Measurements from ENCODE around the gene CD72.
A peak's percentile ranks its signal among the peaks of the same experiment; 100 is the strongest.
"Not testable (repeated sequence)": the region's sequence is repeated elsewhere in the genome, so short reads cannot be mapped to it uniquely, and the experiment has no call there.

Gene CD72

DNA sequence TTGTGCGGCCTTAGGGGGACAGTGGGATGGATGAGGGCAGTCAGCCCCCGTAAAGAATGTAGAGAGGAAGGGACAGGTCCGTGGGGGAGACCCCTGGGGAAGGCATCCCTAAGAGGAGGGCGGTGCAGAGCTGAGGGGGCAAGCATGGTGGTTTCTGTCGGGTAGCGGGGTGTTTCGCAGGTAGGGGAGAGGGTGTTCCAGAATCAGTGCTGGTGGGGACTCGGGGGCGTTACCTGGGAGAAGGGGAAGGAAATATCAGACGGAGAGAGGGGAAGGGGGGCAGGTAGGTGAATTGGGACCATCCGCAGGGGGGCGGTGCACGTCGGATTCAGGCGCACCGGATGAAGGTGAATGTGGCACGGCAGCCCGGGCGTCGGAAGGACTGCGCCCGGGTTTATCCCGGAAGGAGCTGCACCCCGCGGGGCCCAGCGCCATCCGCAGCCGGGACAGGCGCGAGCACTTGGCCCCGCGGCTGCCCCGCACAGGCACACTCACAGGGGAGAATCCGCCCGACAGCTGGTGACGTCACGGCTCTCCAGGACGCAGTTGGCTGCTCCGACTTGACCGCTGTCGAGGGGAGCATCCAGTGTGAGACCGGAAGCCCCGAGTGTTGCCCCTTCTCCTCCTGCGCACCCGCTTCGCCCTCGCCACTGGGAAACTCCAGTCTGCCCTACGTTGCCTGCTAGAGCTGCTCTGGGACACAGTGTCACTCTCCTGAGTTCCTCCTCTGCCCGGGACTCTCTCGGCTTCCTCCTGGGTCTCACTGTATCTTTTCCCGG lies 1.3 kb downstream of the CD72 start:
- DNase-seq (ENCODE audit: low read depth in 2 of 2) = peak; percentile 45 to 50

DNA sequence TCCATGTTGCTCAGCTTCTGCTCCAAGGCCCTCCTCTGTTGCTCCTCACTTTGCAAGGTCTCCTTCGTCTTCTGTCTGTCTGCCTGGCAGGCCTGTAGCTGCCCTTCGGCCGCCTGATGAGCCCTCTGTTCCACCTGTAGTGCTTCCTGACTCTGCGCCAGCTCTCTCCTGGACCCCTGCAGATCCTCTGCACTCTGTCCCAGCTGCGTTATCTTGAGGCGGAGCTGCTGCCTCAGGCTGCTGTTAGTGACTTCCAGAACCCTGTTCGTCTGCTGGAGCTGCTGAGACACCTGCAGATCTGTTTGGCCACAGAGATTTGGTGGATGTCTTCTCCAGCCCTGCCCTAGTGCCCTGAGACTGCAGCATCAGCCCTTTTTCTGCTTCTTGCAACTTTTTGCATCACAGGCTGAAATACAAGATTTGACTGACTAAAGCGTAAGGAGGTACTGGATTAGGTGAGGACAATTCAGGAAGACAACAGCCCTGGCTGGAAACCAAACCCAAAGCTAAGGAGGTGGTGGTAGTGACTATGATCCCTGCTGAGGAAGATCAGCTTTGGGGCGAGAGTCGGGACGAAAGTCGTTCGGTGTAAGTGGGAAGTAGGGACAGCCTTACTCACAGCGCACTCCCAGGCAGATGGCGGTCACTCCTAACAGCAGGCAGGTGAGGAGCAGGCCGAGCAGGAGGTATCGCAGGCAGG lies 2.1 kb downstream of the CD72 start:
- DNase-seq (ENCODE audit: low read depth in 2 of 2) = no peak

DNA sequence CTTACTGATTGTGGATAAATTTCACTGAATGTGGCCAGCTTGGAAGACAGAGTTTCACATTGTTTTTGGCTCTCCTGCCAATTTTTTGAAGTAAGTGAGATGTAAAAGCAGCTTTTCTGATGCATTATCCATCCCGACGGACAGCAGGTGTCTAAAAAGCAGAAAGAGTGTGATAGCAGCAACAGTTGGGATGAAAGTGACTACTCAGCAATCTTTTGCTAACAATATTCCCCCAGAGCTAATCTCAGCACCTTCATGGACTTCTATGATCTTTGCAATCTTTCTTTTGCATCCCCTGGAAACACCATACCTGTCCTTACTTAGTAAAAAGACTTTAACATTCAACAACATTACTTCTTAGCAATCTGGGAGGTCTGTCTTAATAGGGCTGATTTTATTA lies 5.4 kb downstream of the CD72 start:
- DNase-seq (ENCODE audit: low read depth in 2 of 2) = no peak

DNA sequence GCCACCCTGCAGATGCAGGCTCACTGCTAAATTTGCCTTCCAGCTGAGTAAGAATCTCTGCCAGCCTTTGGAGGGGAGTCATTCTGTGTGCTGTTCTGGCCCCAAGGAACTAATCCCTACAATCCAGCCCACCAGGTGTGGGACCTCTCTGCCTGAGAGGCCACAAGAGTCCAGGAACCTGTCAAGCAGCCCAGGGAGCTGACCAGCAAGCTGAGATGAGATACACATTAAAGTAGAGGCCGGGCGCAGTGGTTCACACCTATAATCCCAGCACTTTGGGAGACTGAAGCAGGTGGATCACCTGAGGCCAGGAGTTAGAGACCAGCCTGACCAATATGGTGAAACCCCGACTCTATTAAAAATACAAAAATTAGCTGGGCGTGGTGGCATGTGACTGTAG lies 6.1 kb downstream of the CD72 start:
- DNase-seq (ENCODE audit: low read depth in 2 of 2) = not testable (repeated sequence)

DNA sequence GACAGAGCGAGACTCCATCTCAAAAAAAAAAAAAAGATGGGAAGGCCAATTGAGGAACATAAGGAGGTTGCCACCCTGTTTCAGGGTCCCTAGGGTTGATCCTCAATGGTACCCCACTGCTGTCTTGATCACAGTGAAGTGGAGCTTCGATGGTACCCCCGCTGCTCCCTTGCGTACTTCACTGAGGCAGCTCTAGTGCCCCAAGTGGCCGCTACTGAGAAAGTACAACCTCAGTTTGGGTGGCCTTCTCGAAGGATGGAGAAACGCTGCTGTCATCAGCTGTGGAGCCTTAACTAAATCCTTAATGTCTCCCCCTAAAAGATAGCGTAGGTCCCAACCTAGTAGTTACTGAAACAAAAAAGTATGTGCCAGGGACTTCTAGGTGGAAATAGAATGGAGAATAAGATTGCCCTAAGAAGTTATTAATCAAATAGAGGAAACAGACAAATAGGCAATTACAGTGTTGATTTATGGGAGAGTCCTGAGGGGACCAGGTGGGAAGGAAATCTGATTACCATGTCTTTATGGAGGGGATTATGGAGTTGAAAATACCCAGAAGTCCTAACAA lies 6.9 kb downstream of the CD72 start:
- peak; percentile 26 to 27 for DNase-seq (ENCODE audit: low read depth in 2 of 2)

DNA sequence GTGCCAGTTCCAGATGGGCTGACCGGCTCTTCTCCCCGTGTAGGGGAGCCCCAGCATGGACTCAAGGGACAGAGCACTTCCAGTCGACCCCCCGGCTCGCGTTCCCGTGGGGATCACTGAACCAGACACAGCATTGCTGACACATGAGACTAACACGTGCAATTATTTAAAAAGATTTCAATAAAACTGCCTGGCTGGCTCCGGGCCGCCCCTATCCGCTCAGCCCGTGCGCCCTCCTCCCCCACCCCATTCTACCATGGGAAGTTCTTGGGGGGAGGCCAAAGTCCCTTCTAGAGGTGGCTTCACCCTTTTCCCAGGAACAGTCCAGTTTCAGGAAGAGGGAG lies 8.4 kb downstream of the CD72 start:
- no peak for DNase-seq (ENCODE audit: low read depth in 2 of 2)

DNA sequence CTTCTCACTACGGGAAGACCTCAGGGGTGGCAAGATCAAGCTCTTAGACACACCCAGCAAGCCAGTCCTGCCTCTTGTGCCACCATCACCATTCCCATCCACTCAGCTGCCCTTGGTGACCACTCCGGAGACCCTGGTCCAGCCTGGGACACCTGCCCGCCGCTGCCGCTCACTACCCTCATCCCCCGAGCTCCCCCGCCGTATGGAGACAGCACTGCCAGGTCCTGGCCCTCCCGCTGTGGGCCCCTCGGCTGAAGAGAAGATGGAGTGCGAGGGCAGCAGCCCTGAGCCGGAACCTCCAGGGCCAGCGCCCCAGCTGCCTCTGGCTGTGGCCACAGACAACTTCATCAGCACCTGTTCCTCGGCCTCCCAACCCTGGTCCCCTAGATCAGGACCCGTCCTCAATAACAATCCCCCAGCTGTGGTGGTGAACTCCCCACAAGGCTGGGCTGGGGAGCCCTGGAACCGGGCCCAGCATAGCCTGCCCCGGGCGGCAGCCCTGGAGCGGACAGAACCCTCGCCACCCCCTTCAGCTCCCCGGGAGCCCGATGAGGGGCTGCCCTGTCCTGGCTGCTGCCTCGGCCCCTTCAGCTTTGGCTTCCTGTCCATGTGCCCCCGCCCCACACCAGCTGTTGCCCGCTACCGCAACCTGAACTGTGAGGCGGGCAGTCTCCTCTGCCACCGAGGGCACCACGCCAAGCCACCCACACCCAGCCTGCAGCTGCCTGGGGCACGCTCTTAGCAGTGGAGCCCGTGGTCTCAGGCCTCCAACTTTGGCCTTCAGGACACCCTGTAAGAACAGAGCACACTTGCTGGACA lies 9.0 kb downstream of the CD72 start:
- no peak for DNase-seq (ENCODE audit: low read depth in 2 of 2)

DNA sequence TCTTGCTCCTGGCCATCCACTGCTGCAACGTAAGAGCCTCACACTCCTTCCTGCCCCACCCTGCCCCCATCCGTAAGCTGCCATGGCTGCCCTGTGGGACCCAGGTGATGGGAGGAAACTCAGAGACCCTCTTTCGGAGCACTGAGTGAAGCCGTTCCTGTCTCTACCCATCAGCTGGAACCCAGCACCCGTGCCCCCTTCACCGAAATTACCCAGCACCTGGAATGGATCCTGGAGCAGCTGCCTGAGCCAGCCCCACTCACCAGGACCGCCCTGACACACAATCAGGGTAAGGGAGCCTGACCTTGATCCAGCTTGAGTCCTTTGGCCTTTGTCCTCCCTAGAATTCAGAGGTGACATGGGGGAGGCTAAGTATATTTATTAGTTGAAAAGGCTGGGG lies 10.0 kb downstream of the CD72 start:
- no peak for DNase-seq (ENCODE audit: low read depth in 2 of 2)

DNA sequence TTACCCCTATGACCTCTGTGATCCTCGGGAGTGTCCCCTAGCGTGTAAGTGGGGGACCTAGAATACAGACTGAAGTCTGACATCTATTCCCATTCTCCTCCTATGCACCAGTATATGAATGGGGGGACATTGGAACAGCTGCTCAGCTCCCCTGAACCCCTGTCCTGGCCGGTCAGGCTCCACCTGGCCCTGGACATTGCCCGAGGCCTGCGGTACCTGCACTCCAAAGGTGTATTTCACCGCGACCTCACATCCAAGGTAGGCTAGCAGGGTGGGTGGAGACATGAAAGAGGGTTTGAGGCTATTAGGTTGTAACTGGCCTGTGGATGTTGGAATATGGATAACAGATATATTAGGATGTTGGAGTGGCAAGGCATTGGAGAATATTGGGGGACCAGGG lies 11.5 kb downstream of the CD72 start:
- DNase-seq (ENCODE audit: low read depth in 2 of 2) = no peak

DNA sequence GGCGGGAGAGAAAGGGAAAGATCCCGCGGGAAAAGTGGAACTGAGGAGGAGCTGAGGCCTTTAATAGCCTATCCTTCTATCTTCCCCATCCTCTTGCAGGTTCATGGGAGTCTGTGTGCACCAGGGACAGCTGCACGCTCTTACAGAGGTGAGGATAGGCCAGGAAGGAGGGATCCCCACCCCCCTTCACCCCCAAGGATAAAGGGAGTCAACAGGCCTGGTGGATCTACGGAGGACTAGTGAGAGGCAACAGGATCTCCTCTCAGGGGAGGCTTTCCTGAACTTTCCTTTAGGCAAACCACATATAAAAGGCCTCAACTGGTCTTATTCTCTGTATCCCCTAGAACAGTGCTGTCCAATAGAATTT lies 12.1 kb downstream of the CD72 start:
- DNase-seq (ENCODE audit: low read depth in 2 of 2) = no peak

DNA sequence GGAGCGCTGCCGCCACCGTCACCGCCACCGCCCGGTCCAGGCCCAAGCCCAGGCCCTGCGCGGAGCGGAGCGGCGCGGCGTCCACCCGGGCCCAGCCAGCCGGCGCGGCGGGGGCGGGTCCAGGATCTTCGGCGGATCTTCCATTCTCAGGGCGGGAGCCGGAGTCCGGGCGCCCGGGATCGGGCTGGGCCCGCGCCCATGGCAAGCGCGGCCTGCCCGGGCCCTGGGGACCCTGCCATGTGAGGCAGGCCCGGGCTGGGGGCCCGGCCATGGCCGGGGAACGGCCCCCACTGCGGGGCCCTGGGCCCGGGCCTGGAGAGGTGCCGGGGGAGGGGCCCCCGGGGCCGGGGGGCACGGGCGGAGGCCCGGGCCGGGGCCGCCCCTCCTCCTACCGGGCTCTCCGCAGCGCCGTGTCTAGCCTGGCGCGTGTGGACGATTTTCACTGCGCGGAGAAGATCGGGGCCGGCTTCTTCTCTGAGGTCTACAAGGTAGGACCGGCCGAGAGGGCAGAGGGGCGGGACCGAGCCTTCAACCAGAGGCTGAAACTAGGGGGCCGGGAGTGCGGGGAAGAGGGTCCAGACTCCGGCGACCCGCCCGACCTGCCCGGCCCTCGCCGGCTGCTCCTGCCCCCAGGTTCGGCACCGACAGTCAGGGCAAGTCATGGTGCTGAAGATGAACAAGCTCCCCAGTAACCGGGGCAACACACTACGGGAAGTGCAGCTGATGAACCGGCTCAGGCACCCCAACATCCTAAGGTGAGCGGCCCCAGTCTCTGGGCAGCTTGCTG lies 12.7 kb downstream of the CD72 start:
- no peak for DNase-seq (ENCODE audit: low read depth in 2 of 2)

DNA sequence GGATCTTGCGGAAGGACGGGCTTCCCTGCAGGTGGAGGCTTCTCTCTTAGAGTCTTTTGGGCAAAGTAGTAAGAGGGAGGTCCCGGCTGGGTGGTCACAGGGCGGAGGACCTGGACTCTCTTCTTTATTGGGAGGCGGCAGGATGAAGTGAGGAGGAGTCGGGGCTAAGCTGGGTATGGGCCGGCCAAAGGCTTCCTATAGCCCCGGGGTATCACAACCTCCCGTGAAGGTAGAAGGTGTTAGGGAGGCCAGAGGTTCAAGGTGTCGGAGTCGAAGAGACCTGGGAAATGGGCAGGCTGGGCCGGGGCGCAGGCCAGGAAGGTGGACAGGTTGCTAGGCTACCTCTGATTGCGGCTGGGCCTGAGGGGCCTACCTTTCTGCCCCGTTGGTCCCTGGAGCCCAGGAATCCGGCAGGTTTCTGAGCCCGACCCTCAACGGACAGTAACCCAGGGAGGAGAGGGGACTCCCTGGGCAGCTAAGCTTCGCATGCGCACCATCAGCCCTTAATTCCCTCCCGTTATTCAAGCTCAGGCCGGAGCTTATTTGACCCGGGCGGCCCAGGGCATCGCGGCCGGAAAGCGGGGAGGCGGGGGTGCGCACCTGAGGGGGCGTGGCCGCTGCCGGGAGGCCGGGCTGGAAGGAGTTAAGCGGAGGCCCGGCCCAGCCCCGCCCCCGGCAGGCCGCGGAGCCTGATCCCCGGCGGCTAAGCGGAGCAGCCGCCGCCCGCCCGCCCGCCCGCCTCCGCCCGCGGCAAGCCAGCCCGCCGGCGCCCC lies 13.4 kb downstream of the CD72 start, which contains the start of gene TESK1:
TSS of gene TESK1 (plus strand) at position 685 of the 773 bp plus-strand sequence. CDS start 358 bp downstream, outside the sequence.
- peak; percentile 54 to 73 for DNase-seq (ENCODE audit: low read depth in 2 of 2)

DNA sequence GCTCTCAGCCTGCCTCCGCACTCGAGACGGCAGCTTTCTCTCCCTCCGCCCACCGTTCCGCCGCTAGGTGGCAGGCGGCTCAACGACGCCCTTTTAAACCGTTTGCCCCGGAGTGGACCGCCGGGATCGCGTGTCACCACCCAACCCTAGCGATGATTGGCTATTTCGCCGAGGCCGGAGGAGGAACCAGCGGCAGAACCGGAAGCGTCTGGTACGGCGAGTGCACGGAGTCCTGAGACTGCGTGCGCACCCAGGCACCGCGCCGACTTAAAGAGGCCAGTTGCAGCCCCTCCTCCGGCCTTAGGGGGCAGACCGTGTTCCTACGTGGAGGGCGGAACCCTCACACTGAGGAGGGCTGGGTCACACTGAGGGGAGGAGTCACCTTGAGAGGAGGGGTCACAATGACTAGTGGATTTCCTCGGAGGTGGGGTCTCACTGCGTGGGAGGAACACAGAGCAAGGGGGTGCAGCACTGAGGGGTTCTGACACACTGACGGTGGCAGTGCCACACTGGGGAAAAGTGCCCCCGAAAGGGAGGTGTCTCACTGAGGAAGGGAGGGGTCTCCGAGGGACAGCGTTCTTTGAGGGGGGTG lies 14.1 kb downstream of the CD72 start:
- DNase-seq (ENCODE audit: low read depth in 2 of 2) = peak; percentile 98 to 99

DNA sequence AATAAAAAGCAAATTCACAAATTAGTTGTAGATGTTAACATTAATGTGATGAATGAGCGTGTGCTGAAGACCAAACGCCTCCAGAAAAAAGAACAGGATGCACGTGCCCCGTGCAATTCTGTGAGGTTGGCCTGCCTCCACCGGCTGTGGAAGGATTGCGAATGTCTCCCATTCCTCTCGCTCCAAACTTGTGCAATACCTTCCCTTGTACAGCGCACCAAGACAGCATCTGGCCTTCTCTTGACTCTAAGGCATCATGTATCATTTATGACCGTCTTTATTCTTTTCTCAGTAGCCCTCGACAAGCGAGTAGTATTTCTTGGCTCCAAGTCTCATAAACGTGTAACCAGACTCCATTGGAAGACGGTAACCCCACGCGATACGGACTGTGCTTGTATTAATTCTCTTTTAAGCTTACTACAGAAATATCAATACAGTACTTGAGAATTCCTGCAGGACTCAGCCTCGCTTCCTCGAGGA lies 14.7 kb downstream of the CD72 start:
- no peak for DNase-seq (ENCODE audit: low read depth in 2 of 2)

DNA sequence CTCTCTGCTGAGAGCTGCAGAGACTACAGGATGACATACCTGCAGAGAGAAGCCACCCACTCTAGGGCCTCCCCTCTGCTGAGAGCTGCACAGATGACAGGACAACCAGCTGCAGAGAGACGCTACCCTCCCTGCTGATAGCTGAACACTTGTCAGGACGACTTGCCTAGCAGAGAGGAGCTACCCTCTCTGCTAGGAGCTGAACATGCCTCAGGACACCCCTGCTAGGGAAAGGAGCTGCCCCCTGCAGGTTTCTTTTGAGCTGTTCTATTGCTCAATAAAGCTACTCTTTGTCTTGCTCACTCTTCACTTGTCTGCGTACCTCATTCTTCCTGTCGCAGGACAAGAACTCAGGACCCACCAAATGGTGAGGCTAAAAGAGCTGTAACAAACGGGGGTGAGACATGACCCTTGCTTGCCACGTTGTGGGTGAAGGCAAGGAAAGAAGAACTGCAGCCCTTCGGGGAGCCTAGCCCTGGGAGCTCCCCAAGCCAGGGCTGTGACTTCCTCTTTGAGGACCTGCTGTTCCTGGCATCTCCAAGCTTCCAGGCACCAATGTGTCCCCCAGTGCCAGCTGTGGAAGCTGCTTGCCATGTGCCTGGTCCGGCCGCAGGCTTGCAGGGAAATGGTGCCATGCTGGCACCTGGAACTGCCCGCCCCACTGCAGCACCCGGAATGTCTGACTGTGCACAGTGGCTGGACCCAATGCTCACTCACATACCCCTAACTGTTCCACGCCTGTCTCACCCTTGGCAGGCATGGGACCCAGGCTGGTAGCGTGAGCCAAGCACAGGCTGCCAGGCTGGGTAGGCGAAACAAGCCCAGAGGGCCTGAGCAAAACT lies 18.2 kb downstream of the CD72 start:
- no peak for DNase-seq (ENCODE audit: low read depth in 2 of 2)

DNA sequence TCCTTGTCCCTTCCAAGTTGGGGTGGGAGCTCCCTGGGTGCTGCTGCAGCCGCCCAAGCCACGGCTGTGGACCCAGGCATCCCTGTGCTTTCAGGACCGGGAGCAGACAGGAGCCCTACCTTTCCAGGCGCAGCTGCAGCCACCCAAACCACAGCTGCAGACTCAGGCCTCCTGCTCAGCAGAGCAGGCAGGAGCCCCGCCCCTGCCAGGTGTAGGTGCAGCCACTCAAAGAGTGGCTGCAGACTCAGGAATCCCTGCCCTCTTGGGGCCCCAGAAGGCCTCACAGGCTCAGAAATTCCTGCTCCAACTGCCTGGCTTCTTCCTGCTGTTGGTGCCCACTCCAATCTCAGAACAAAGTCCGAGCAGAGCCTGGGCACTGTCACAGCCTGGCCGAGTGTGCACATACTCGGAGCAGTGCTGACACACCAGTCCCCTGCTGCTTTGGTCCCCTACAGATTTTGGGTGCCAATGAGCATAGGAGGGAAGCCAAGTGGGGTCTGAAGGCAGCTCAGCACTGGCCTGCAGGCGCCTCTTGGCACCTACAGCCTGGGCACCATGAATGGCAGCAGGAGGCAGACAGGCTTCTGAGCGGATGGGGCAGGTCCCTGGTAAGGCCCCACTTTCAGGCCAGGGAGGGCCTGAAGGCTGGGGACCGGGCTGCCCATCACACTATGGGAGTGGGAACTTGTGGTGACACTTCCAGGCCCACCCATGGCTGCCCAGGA lies 19.2 kb downstream of the CD72 start:
- no peak for DNase-seq (ENCODE audit: low read depth in 2 of 2)

DNA sequence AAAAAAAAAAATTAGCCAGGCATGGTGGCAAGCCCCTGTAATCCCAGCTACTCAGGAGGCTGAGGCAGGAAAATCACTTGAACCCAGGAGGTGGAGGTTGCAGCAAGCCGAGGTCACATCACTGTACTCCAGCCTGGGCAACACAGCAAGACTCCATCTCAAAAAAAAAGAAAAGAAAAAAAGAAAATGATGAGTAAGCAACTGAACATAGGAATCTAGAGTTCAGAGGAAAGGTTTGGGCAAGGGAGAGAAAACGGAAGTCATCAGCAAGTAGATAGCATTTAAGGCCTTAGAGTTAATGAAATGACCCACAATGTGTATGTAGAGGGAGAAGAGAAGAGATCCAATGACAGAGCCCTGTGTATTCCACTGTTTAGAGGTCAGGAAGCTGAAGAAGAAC lies 21.3 kb downstream of the CD72 start:
- DNase-seq (ENCODE audit: low read depth in 2 of 2) = not testable (repeated sequence)

DNA sequence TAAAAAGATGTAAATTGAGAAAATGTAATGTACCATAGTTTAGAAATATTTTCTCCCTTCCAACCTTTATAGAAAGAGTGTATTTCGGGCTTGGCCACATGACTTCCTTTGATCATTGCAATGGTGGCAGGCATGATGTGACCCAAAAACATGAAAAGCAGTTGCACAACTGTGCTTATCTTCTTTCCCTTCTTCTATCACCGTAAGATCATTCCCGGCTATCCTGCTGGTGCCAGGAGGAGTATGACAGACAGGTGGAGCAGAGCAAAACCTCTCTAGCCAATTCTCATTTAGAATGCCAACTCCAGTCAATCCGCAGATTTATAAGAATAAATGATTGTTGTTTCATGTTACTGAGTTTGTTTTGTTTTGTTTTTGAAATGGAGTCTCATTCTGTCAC lies 23.7 kb downstream of the CD72 start:
- DNase-seq (ENCODE audit: low read depth in 2 of 2) = no peak

DNA sequence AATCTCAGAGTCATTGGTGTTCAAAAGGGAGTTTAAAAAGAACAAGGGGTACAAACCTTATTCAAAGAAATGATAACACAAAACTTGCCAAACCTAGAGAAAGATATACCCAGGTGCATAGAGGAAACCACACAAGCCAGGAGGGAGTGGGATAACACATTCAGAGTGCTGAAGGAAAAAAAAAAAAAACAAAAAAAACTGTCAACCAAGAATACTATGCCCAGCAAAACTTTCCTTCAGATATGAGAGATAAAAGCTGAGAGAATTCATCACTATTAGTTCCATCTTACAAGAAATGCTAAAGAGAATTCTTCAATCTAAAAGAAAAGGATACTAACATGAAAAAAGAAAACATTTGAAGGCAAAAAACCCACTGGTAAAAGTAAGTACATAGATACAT lies 24.6 kb downstream of the CD72 start:
- DNase-seq (ENCODE audit: low read depth in 2 of 2) = no peak

Data from stimulated activated CD8-positive, alpha-beta memory T cell treated with anti-CD3 and anti-CD28 coated beads, Interleukin-2, amount 100 ng/mL, for 1 hour (primary cell).